Body of pancreas (tissue), 4 donors: ENCODE data around the gene WDR7. TPM values are rescaled to one million over a fixed set of nuclear protein-coding genes. Genes with fewer than 3 reads are reported as not detected.

Source experiments
- ATAC-seq: fragments of 150-250 bp; one replicate; pipeline ENCODE4 v1.9.1; 2016
- DNase-seq, 4 donors: peaks; one replicate each; pipeline ENCODE4 v3.0.0-alpha.2; 2019
- H3K27ac ChIP-seq, 4 donors: fragments of 200-600 bp; sonication (generic); 1 replicate in 3 of 4; 2 replicates in 1 of 4; pipeline versions ENCODE4 v1.5.1 to v1.6.1; 2016 to 2019; ENCODE audit warnings: mild to moderate bottlenecking in 1 of 4, mixed read lengths in 1 of 4, moderate library complexity in 1 of 4
- H3K27me3 ChIP-seq, 2 donors: fragments of 200-600 bp; sonication (generic); one replicate each; pipeline ENCODE4 v1.6.0; 2016; ENCODE audit warnings: mild to moderate bottlenecking in 1 of 2
- H3K36me3 ChIP-seq, 2 donors: fragments of 200-600 bp; sonication (generic); replicated peaks in 1 of 2; 2 replicates each; pipeline ENCODE4 v1.5.1; 2016; ENCODE audit warnings: low read depth in 2 of 2; ENCODE audit not compliant: insufficient read depth in 1 of 2
- H3K4me1 ChIP-seq: fragments of 200-600 bp; sonication (generic); one replicate; pipeline ENCODE4 v1.6.0; 2016
- H3K4me3 ChIP-seq, 2 donors: fragments of 200-600 bp; sonication (generic); 1 replicate in 1 of 2; 2 replicates in 1 of 2; pipeline ENCODE4 v1.5.1; 2016 to 2019
- H3K9me3 ChIP-seq, 3 donors: fragments of 200-600 bp; sonication (generic); 1 replicate in 2 of 3; 2 replicates in 1 of 3; pipeline ENCODE4 v1.5.1; 2016
- POLR2A ChIP-seq, 3 donors: fragments of 450-650 bp; IDR thresholded peaks; one replicate each; pipeline ENCODE4 v1.6.1; 2016; ENCODE audit warnings: antibody characterized with exemption in 3 of 3, mild to moderate bottlenecking in 2 of 3
- WGBS, 2 donors: methylation state at CpG; one replicate each; pipeline ENCODE4 v1.1.5; 2017; 5-methylcytosine and 5-hydroxymethylcytosine counted together
- intact Hi-C: fragments of 100-400 bp; cut with DNase I; formaldehyde crosslinking; loops from one replicate; pipeline ENCODE4 v1.15.1; 2023
- total RNA-seq, 2 donors: library from RNA; depleted of rRNA; stranded (reverse); fragments of >200 nt; gene quantifications; one replicate each; pipeline ENCODE4 v1.1.0, GENCODE V29; 2016
- TF ChIP-seq, protein P1 (sequence below), 7 experiments: fragments of 450-650 bp in 4 of 7; fragments of 200-600 bp in 3 of 7; sonication (generic) in 3 of 7; IDR thresholded peaks; one replicate each; pipeline ENCODE4 v1.5.1; 2016 to 2019; ENCODE audit warnings: antibody characterized with exemption in 7 of 7

WDR7 gene
- total RNA-seq, 2 donors from 2014 or later, result 16.3 to 21.4 TPM

DNA sequence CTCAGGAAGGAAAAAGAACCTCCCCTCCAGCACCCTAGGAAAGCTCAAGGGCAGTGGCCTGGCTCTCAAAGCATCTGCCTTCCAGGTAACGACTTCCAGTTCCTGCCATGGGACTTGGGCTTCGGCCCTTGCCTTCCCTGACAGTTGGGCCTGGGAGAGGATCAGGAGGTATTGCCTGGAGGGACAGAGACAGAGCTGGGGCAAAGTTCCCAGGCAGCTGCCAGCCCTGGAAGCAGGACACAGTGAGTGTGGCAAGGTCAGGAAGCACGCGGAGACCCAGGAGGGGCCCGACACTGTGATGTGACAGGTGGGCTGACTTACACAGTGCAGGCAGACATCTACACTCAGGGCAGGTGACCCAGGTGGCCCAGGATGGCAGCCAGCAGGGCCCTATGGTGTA, 408.2 kb downstream of the WDR7 start:
- WGBS, 2 donors, result 57 to 75% methylated on average over 2 to 5 of the region's 5 CpGs
- H3K4me3 ChIP-seq, result no peak overlapping the region
- intact Hi-C loops, result no loop called here
- H3K36me3 ChIP-seq, result no peaks in the 10 kb centered on the region
- H3K9me3 ChIP-seq, result no peaks in the 10 kb centered on the region
- DNase-seq (no peak), ATAC-seq (no peak)
- no peaks in the 10 kb centered on the region for H3K4me1 ChIP-seq
- TF ChIP-seq, protein P1, sequence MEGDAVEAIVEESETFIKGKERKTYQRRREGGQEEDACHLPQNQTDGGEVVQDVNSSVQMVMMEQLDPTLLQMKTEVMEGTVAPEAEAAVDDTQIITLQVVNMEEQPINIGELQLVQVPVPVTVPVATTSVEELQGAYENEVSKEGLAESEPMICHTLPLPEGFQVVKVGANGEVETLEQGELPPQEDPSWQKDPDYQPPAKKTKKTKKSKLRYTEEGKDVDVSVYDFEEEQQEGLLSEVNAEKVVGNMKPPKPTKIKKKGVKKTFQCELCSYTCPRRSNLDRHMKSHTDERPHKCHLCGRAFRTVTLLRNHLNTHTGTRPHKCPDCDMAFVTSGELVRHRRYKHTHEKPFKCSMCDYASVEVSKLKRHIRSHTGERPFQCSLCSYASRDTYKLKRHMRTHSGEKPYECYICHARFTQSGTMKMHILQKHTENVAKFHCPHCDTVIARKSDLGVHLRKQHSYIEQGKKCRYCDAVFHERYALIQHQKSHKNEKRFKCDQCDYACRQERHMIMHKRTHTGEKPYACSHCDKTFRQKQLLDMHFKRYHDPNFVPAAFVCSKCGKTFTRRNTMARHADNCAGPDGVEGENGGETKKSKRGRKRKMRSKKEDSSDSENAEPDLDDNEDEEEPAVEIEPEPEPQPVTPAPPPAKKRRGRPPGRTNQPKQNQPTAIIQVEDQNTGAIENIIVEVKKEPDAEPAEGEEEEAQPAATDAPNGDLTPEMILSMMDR (IDR thresholded peaks at IDR 0.05), result no peak
- no peak for TF ChIP-seq POLR2A (IDR thresholded peaks at IDR 0.05)
- H3K27me3 ChIP-seq, result no peaks in the 10 kb centered on the region
- H3K27ac ChIP-seq, result no peak overlapping the region

DNA sequence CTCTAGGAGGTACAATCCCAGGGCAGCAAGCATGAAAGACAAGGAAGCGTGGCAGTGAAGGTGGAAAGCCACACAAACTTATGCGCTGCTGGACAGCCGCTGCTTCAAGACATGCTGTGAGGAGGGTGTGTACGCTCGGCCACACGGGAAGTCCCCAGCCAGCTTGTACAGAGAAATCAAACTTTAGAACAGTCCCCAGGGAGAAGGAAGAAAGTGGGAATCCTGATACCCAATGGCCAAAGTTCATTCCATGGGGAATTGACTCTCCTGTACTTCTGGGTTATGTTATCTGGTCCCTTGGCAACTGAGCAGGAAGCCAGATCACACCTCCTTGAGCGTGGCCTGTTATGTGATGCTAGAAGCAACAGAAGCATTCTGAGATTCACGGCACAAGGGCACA, 409.7 kb downstream of the WDR7 start:
- no peaks in the 10 kb centered on the region for H3K4me1 ChIP-seq
- ATAC-seq (no peak), DNase-seq (no peak)
- no peaks in the 10 kb centered on the region for H3K27me3 ChIP-seq
- H3K4me3 ChIP-seq, result no peak overlapping the region
- TF ChIP-seq POLR2A (IDR thresholded peaks at IDR 0.05), result no peak
- TF ChIP-seq, protein P1 (IDR thresholded peaks at IDR 0.05), result no peak
- intact Hi-C loops, result no loop called here
- no peak overlapping the region for H3K27ac ChIP-seq
- H3K9me3 ChIP-seq, result no peaks in the 10 kb centered on the region
- H3K36me3 ChIP-seq, result no peaks in the 10 kb centered on the region
- WGBS, 2 donors, result 63 to 73% methylated on average over 8 of the region's 8 CpGs

DNA sequence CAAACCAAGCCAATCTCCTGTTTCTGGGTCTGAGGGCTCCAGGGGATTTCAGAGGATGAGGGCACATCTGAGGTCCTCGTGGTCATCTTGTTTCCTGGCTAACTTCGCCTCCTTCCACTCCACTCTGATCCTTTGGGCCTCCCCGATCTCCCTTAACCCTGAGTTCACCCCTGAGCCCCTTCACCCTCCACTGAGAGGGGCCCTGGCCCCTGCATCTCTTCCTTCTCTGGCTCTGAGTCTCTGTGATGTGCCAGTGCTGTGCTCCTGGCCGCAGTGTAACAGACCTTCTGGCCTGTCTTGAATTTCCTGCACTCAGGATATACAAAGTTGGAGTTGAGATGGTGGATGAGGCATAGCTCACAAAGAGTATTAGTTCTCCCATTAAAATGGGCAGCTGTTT, 411.0 kb downstream of the WDR7 start:
- DNase-seq, result no peak
- no peak for ATAC-seq
- Histone ChIP-seq H3K27ac (no peak overlapping the region), H3K4me3 (no peak overlapping the region), H3K9me3 (no peaks in the 10 kb centered on the region), H3K27me3 (no peaks in the 10 kb centered on the region), H3K36me3 (no peaks in the 10 kb centered on the region), H3K4me1 (no peaks in the 10 kb centered on the region)
- no peak for TF ChIP-seq POLR2A (IDR thresholded peaks at IDR 0.05)
- TF ChIP-seq, protein P1 (IDR thresholded peaks at IDR 0.05), result no peak
- 60 to 67% methylated on average over 4 of the region's 4 CpGs for WGBS, 2 donors
- intact Hi-C loops, result no loop called here

DNA sequence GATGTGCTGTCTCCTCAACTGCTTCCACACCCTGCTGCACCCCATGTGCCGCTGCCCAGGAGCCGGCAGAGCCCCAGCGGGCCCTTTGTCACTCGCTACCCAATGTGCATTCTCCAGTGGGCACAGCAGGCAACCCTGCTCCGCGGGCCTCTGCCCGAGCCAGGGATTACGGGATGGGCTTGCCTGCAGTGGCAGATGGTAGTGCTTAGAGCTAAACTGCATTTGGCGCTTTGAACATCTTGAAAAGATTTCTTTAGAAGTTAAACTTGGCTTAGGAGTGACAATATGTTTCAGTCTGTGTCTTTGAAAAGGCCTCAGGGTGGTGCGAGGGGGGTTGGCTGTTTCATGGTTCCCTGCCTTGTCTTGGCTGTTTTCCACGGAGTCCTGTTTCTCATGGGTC, 411.7 kb downstream of the WDR7 start:
- no peak for ATAC-seq
- Histone ChIP-seq H3K4me3 (no peak overlapping the region), H3K9me3 (no peaks in the 10 kb centered on the region), H3K36me3 (no peaks in the 10 kb centered on the region), H3K4me1 (no peaks in the 10 kb centered on the region), H3K27me3 (no peaks in the 10 kb centered on the region), H3K27ac (no peak overlapping the region)
- intact Hi-C loops, result no loop called here
- no peak for TF ChIP-seq POLR2A (IDR thresholded peaks at IDR 0.05)
- TF ChIP-seq, protein P1 (IDR thresholded peaks at IDR 0.05), result no peak
- 64 to 71% methylated on average over 11 of the region's 11 CpGs for WGBS, 2 donors
- no peak for DNase-seq

DNA sequence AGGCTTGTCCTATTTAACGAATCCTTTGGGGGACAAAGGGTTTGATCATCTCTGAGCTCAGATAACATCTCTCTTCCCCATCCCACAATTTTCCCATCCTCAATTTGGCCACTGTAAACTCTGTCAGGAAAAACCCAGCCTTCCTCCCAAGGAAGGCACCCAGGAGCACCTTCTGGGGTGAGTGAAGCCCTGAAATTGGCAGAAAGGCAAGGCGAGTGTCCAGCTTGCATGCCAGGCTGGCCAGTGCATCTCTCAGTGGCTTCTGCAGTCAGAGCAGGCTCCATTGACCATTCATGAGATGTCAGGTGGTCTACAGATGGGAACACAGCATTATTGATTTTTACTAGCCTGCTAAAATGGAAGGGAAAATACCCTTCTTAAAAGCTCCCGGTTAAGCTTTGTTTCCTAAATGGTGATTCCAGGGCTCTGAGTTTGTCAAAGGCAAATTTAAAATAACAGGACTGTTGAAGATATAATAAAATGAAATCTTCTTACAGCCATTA, 412.5 kb downstream of the WDR7 start:
- Histone ChIP-seq H3K36me3 (no peaks in the 10 kb centered on the region), H3K27me3 (no peaks in the 10 kb centered on the region), H3K4me3 (no peak overlapping the region), H3K9me3 (no peaks in the 10 kb centered on the region), H3K4me1 (no peaks in the 10 kb centered on the region), H3K27ac (no peak overlapping the region)
- intact Hi-C loops, result no loop called here
- DNase-seq (no peak), ATAC-seq (no peak)
- TF ChIP-seq, protein P1 (IDR thresholded peaks at IDR 0.05), result no peak
- no peak for TF ChIP-seq POLR2A (IDR thresholded peaks at IDR 0.05)
- WGBS, 2 donors, result 43 to 72% methylated on average over 3 of the region's 3 CpGs
